HT-29 (cell line): ENCODE measurements around the gene ALDH3B2. TPM values are rescaled to one million over a fixed set of nuclear protein-coding genes. Genes with fewer than 3 reads are reported as not detected.
"Not testable (repeated sequence)": the region's sequence is repeated elsewhere in the genome, so short reads cannot be mapped to it uniquely, and the experiment has no call there.

ENCODE experiments used
- DNase-seq: peaks from one replicate; pipeline ENCODE4 v3.0.0-alpha.2; 2015; ENCODE audit warnings: low spot score
- total RNA-seq: library from RNA; depleted of rRNA; stranded (reverse); fragments of >200 nt; shearing (Covaris generic); gene quantifications from 2 replicates; pipeline ENCODE4 v1.2.3, GENCODE V29; 2014

The ALDH3B2 gene
- total RNA-seq, 1 experiment from 2014 or later = not detected

DNA sequence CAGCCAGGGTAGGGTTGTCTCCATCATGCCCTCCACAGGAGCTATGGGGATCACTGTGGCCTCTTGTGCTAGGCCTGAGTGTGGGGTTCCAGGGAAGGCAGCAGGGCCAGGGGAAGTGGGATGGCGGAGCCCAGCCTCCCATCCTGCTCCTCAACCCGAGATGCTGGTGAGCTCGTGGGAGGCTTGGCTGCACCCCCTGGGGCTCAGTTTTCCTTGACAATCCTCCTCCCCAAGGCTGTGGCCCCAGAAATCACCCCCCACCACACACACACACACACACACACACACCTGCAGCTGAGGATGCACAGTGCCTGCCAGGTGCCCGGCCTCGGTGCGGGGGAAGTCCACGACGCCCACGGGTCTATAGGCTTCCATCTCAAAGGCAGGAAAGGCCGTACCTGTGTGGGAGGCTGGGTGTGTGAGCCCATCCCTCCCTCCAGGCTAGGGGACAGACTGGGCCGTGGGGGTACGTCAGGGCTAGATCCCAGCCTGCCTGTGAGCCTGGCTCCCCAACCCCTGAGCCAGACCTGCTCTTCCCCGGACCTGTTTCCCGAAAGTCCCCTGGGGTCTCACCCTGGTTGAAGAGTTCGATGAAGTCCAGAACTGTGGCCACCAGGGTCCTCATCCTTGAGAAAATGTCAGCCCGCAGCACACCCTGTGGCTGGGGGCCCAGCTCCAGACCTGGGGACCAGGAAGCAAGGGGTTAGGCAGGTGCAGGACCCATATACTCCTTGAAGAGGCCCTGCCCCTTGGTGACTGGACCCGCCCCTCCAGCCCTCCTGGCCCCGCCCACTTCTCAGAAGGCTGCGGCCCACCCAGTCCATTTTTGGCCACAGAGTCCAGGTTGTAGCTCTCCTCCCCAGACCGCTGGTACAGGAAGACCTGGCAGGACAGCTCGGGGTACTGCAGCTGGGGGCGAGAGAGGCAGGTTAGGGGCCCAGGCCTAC, 29.7 kb downstream of the ALDH3B2 start:
- no peak for DNase-seq

GRCh38 chr11:67644042-67644441, 30.4 kb downstream of the ALDH3B2 start:
- DNase-seq = peak; percentile 46

- no peak for DNase-seq
Observed at GRCh38 chr11:67642173-67643120, 32.0 kb downstream of the ALDH3B2 start.

DNA sequence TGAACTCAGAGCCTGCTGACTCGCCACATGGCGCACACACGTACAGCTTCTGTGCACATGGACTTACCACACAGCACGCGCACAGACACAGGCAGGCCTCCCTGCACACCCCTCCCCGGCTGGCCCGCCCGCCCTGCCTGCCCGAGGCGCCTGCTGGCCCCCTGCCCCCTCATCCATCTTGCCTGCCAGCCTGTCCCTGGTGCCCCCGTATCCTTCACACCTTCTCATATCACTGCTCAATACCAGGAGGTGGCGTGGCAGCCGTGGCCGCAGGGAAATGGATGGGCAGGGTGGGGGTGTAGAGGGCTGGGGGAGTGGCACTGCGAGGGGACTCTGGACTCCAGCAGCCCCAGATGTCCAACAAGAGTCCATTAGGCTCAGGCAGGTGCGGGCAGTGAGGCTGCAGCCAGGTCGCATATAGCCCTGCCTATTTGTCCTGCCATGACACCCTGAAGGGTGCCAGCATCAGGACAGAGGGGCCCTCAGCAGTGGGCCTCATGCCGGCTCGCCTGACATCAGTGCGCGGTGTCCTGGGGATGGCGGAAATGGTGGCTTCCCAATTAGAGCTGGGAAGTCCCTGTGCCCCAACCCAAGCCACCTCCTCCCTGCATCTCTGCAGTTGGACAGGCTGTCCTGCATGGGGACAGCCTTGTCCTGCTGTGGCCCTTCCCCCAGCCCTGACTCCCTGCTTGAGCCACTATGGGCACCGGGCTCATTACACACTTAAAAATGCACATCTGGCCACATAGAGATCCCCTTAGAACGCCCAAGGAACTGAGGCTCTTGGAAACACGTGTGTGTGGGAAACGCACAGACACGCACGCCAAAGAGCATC, 32.9 kb downstream of the ALDH3B2 start:
- no peak for DNase-seq

DNA sequence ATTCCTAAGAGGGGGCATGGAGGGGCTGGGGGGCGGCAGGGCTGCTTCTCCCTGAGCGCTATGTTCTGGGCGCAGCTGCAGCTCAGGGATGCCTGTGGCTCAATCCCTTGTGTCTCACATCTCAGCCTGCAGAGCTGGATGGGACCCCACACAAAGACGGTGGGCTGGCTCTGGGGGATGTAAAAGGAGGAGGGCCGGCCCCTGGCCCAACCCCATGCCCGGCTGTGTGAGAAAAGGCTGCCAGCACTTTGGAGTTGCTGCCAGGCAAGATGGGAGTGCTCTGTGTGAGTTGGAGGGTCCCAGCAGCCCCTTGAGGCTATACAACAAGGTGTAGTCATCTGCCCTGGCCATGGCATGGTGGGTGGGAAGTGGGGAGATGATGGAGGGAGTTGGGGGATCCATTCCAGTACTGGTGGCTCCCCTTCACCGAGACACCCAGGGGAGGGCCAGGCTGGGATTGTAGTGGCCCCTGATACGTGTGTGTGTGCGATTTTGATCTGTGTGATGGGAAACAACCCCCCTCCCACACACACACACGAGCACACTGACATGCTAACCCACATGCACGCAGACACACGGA, 33.6 kb downstream of the ALDH3B2 start:
- no peak for DNase-seq

DNA sequence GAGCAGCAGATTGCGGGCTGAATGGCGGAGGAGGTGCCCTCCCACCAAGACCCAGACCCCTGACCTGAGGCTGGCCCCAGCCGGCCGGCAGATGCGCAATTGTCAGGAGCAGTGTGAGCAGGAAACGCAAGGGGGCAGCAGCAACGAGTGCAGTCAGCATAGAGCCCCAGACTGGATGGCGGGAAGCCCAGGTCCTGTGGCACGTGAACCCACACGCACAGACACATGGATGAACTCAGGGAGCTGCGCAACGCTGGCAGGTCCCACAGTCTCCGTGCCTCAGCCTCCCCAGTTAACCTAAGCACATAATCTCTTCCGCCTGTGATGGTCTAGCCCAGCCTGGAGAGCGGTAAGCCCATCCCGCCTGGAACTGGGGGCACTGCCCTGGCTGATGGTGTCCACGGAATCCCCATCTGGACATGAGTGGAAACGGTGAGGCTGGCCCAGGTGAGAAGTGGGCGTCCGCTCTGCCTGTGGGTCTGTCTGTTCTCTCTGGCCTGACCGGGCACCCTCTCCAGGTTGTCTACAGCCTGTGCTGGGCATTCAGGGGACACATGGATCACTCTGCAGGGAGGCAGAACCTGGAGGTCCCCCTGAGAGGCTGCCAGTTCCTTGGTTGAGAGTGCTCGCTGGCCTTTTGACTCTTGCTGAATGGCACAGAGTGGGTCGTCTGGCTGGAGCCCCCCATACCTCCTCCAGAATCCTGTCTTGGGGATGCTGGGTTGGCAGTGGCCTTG, 34.2 kb downstream of the ALDH3B2 start:
- peak; percentile 74 for DNase-seq

GRCh38 chr11:67639438-67639859, 35.0 kb downstream of the ALDH3B2 start, which contains the start of gene TBX10:
TSS of gene TBX10 (minus strand) at chr11:67639763. CDS start at chr11:67639472, 291 bp downstream.
- DNase-seq = no peak

- no peak for DNase-seq
Observed at GRCh38 chr11:67638535-67639437, 35.6 kb downstream of the ALDH3B2 start.

- not testable (repeated sequence) for DNase-seq
Observed at GRCh38 chr11:67637441-67637840, 37.0 kb downstream of the ALDH3B2 start.

DNA sequence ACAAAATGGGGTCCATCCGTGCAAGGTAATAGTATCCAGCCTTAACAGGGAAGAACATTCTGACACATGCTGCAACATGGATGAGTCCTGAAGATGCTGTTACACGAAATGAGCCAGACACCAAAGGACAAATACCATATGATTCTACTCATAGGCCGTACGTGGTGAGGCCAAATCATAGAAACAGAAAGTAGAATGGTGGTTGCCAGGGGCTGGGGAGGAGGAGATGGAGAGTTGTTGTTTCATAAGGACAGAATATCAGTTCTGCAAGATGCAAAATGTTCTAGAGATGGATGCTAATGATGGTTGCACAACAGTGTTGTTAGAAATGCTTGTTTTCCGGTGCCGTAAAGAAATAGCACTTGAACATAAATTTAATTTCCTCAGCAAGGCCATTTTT, 37.5 kb downstream of the ALDH3B2 start:
- no peak for DNase-seq

- no peak for DNase-seq
Observed at GRCh38 chr11:67635231-67635521, 39.2 kb downstream of the ALDH3B2 start.

GRCh38 chr11:67634366-67635230, 39.8 kb downstream of the ALDH3B2 start:
- DNase-seq = peak; percentile 66

DNA sequence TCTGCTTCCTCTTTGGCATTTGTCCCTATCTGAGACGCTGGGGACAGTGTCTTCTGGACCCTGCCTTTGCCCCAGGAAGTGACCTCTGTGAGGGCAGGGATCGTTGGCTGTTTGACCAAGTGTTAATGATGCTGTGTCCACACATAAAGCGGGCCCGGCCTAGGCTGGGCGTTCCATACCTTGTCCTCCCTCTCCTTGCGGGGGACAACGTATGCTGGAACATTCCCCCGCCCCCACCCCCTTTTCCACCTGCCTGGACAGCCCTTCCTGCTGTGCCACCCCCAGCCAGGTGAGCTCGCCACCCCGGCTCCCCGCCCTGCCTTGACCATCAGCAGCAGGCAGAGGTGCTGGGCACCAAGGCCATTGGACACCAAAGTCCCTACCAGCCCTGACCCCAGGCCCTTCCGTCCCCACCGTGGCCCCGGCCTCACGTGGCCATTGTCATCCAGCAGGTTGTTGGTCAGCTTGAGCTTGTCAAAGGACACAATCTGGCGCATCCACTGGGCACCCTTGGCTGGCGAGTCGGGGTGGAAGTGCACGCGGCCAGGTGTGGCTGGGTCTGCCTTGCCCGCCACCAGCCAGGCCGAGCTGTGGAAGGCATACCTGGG, 40.6 kb downstream of the ALDH3B2 start:
- no peak for DNase-seq

GRCh38 chr11:67632982-67633755, 41.3 kb downstream of the ALDH3B2 start:
- no peak for DNase-seq

GRCh38 chr11:67632175-67632981, 42.0 kb downstream of the ALDH3B2 start:
- DNase-seq = peak; percentile 79

DNA sequence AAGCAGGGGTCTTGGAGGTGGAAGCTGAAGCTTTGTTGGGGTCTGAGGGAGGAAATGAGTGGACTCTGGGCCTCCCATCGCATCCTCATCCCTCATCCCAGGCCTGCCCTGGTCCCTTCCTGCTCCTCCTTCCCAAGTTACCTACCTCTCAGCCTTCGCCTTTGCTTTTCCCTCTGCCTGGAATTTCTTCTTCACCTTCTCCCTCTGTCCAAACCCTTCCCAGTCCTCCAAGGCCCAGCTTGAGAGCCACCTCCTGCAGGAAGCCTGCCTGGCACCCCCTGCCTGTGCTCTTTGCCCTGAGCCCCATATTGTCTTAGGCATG, 42.6 kb downstream of the ALDH3B2 start:
- no peak for DNase-seq
